Panc1 (cell line): ENCODE results near the gene DRD2. TPM values are rescaled to one million over a fixed set of nuclear protein-coding genes. Genes with fewer than 3 reads are reported as not detected.

Experiments
- ATAC-seq: fragments of 200-7000 bp; cut with Tn5 transposase; 2 replicates; pipeline ENCODE4 v1.9.1; 2020; ENCODE audit warnings: mild to moderate bottlenecking, moderate library complexity
- BruUV-seq: library from RNA; stranded (reverse); fragments of 400-500 nt; replicated peaks from 2 replicates; lab custom pipeline; 2021; lab: Mats Ljungman, UMichigan
- CTCF ChIA-PET: fragments of 300-600 bp; sonication (Branson Sonifier 250); formaldehyde crosslinking; loops from one replicate; lab custom pipeline; 2022; ENCODE audit warnings: antibody characterized with exemption; lab: Charles Lee
- POLR2A ChIA-PET: fragments of 300-600 bp; sonication (Branson Sonifier 250); formaldehyde crosslinking; loops from one replicate; lab custom pipeline; 2022; ENCODE audit warnings: antibody characterized with exemption; lab: Charles Lee
- DNase-seq: peaks from one replicate; pipeline ENCODE4 v3.0.0-alpha.2; 2010; ENCODE audit warnings: low read depth, low spot score
- H3K27ac ChIP-seq: 2 replicates; pipeline ENCODE4 v1.5.1; 2011; ENCODE audit warnings: mild to moderate bottlenecking, low read length, inconsistent platforms
- H3K27me3 ChIP-seq: fragments of 200-500 bp; sonication (Bioruptor generic); 2 replicates; pipeline ENCODE4 v1.6.0; 2014; ENCODE audit warnings: low read length, inconsistent platforms; ENCODE audit not compliant: control insufficient read depth, insufficient read depth
- H3K36me3 ChIP-seq: fragments of 200-500 bp; sonication (Bioruptor generic); 2 replicates; pipeline ENCODE4 v1.5.1; 2014; ENCODE audit warnings: inconsistent platforms, mild to moderate bottlenecking, low read length, moderate library complexity; ENCODE audit not compliant: control insufficient read depth, insufficient read depth
- H3K4me1 ChIP-seq: 2 replicates; pipeline ENCODE4 v1.5.1; 2011; ENCODE audit warnings: inconsistent platforms, mild to moderate bottlenecking, low read length, moderate library complexity; ENCODE audit not compliant: control insufficient read depth, insufficient read depth
- H3K4me3 ChIP-seq, 2 experiments: 2 replicates each; pipeline ENCODE4 v1.5.1; 2011 to 2012; ENCODE audit warnings: low read depth in 2 of 2, low read length in 2 of 2, mild to moderate bottlenecking in 2 of 2, inconsistent platforms in 1 of 2, moderate library complexity in 1 of 2
- H3K9me3 ChIP-seq: fragments of 200-500 bp; sonication (Bioruptor generic); 2 replicates; pipeline ENCODE4 v1.5.1; 2014; ENCODE audit warnings: low read depth, mild to moderate bottlenecking, inconsistent platforms, low read length, moderate library complexity; ENCODE audit not compliant: control insufficient read depth, insufficient read depth
- POLR2AphosphoS5 ChIP-seq: IDR thresholded peaks from 2 replicates; pipeline ENCODE4 v1.6.1; 2012; ENCODE audit warnings: mild to moderate bottlenecking, low read depth, low read length, moderate library complexity
- SIN3A ChIP-seq: IDR thresholded peaks from 2 replicates; pipeline ENCODE4 v1.6.1; 2012; ENCODE audit warnings: low read depth, mild to moderate bottlenecking, low read length, moderate library complexity, borderline replicate concordance; ENCODE audit not compliant: insufficient read depth
- TCF7L2 ChIP-seq: IDR thresholded peaks from 2 replicates; pipeline ENCODE4 v1.6.1; 2011; ENCODE audit warnings: mild to moderate bottlenecking, low read depth, low read length, inconsistent platforms
- in situ Hi-C: cut with HindIII; loops from 2 replicates; pipeline ENCODE4 v1.10.0; 2016; ENCODE audit warnings: low sequenced_read_pairs, low pct_unique_long_range_greater_than_20kb
- intact Hi-C: fragments of 100-400 bp; cut with micrococcal nuclease; formaldehyde crosslinking; loops from one replicate; pipeline ENCODE4 v1.10.0; 2022; ENCODE audit not compliant: unreplicated experiment
- total RNA-seq: library from RNA; stranded (reverse); gene quantifications from one replicate; pipeline ENCODE4 v1.2.1, GENCODE V29; 2021; ENCODE audit not compliant: unreplicated experiment
- TF ChIP-seq, protein P1 (sequence below), 2 experiments: IDR thresholded peaks; 2 replicates each; pipeline ENCODE4 v1.6.1; 2011 to 2012; ENCODE audit warnings: low read depth in 2 of 2, control low read depth in 1 of 2, low read length in 1 of 2, mild to moderate bottlenecking in 1 of 2, moderate library complexity in 1 of 2; ENCODE audit not compliant: insufficient read depth in 1 of 2
- TF ChIP-seq, protein P2 (sequence below): fragments of 450-650 bp; IDR thresholded peaks from 2 replicates; pipeline ENCODE4 v1.5.1; 2017; ENCODE audit warnings: mild to moderate bottlenecking

DRD2 gene
- total RNA-seq, 1 experiment from 2014 or later, result 5.3 TPM

DNA sequence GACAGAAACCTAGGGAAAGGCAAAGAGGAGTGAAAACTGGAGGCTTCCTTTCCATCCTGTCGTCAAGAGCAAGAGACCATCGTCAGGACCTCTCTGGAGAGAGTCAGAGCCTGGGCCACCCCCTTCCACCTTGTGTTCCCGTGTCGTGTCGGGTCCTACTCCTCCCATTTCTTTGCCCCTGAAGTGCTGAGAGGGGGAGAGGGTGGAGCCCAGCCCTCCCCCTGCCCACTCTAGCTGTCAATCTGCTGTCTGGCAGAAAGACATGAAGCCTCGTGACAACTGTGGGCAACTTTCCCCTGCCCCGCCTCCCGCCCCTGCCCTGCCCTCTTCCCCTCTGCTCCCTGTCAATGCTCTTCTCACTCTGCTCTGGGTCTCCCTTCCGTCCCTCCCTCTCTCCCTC lies 67.0 kb downstream of the DRD2 start:
- BruUV-seq, result no TSS peak
- no peak for ATAC-seq
- in situ Hi-C loops, result no loop called here

DNA sequence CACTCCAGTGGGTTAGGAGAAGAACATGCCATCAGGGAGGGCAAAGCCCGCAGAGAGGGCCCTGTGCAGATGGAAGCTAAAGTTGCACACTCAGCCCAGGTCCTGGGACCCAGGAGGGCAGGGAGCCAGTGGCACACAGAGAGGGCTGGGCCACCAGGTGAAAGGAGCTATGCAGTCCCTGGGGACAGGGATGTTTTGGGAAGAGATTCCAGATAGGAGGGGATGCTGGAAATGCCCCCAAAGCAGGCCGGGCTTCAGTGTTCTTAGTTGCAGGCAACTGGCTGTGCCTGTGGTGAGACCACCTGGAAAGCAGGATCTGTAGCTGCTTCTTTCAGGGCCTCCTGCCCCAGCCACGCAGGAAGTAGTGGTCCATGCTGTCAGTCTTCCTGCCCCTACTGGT lies 68.0 kb downstream of the DRD2 start:
- CTCF ChIA-PET, result no interaction called here
- POLR2A ChIA-PET, result no interaction called here
- TF ChIP-seq, protein P1, sequence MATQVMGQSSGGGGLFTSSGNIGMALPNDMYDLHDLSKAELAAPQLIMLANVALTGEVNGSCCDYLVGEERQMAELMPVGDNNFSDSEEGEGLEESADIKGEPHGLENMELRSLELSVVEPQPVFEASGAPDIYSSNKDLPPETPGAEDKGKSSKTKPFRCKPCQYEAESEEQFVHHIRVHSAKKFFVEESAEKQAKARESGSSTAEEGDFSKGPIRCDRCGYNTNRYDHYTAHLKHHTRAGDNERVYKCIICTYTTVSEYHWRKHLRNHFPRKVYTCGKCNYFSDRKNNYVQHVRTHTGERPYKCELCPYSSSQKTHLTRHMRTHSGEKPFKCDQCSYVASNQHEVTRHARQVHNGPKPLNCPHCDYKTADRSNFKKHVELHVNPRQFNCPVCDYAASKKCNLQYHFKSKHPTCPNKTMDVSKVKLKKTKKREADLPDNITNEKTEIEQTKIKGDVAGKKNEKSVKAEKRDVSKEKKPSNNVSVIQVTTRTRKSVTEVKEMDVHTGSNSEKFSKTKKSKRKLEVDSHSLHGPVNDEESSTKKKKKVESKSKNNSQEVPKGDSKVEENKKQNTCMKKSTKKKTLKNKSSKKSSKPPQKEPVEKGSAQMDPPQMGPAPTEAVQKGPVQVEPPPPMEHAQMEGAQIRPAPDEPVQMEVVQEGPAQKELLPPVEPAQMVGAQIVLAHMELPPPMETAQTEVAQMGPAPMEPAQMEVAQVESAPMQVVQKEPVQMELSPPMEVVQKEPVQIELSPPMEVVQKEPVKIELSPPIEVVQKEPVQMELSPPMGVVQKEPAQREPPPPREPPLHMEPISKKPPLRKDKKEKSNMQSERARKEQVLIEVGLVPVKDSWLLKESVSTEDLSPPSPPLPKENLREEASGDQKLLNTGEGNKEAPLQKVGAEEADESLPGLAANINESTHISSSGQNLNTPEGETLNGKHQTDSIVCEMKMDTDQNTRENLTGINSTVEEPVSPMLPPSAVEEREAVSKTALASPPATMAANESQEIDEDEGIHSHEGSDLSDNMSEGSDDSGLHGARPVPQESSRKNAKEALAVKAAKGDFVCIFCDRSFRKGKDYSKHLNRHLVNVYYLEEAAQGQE (IDR thresholded peaks at IDR 0.05; ENCODE audit: insufficient read depth in 1 of 2, low read depth in 2 of 2, low read length in 1 of 2), result no peak
- TF ChIP-seq, protein P2, sequence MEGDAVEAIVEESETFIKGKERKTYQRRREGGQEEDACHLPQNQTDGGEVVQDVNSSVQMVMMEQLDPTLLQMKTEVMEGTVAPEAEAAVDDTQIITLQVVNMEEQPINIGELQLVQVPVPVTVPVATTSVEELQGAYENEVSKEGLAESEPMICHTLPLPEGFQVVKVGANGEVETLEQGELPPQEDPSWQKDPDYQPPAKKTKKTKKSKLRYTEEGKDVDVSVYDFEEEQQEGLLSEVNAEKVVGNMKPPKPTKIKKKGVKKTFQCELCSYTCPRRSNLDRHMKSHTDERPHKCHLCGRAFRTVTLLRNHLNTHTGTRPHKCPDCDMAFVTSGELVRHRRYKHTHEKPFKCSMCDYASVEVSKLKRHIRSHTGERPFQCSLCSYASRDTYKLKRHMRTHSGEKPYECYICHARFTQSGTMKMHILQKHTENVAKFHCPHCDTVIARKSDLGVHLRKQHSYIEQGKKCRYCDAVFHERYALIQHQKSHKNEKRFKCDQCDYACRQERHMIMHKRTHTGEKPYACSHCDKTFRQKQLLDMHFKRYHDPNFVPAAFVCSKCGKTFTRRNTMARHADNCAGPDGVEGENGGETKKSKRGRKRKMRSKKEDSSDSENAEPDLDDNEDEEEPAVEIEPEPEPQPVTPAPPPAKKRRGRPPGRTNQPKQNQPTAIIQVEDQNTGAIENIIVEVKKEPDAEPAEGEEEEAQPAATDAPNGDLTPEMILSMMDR, result no peak
- TF ChIP-seq TCF7L2, result no peak

More for the DNA sequence above, 67.0 kb downstream of the DRD2 start:
- no peak for TF ChIP-seq POLR2AphosphoS5
- no peak for TF ChIP-seq SIN3A
- TF ChIP-seq, protein P1 (IDR thresholded peaks at IDR 0.05; ENCODE audit: insufficient read depth in 1 of 2, low read depth in 2 of 2, low read length in 1 of 2), result no peak
- TF ChIP-seq, protein P2, result no peak
- TF ChIP-seq TCF7L2, result no peak
- H3K27ac ChIP-seq, result no peak overlapping the region
- no peak overlapping the region for H3K4me3 ChIP-seq
- no peaks in the 10 kb centered on the region for H3K4me1 ChIP-seq
- no peaks in the 10 kb centered on the region for H3K9me3 ChIP-seq
- no peaks in the 10 kb centered on the region for H3K36me3 ChIP-seq
- CTCF ChIA-PET, result no interaction called here
- POLR2A ChIA-PET, result no interaction called here
- DNase-seq, result no peak
- intact Hi-C loops, result loop anchor here (5.0 kb wide), 1 partner anchor 836 kb away; no protein-coding TSS in a partner anchor
- H3K27me3 ChIP-seq, result no peaks in the 10 kb centered on the region

More for the DNA sequence above, 68.0 kb downstream of the DRD2 start:
- DNase-seq, result no peak
- in situ Hi-C loops, result no loop called here
- H3K9me3 ChIP-seq, result no peaks in the 10 kb centered on the region
- no TSS peak for BruUV-seq
- no peak for ATAC-seq
- no peaks in the 10 kb centered on the region for H3K27me3 ChIP-seq
- no peak overlapping the region for H3K4me3 ChIP-seq
- no peaks in the 10 kb centered on the region for H3K36me3 ChIP-seq
- no peak overlapping the region for H3K27ac ChIP-seq
- H3K4me1 ChIP-seq, result no peaks in the 10 kb centered on the region
- intact Hi-C loops, result loop anchor here (5.0 kb wide), 1 partner anchor 835 kb away; no protein-coding TSS in a partner anchor
